B cell (primary cell): ENCODE measurements around the gene SLC39A7. TPM values are rescaled to one million over a fixed set of nuclear protein-coding genes. Genes with fewer than 3 reads are reported as not detected.
A peak's percentile ranks its signal among the peaks of the same experiment; 100 is the strongest.

ENCODE experiments used
- ATAC-seq: fragments of 200-7000 bp; cut with Tn5 transposase; one replicate; pipeline ENCODE4 v1.10.0; 2021; ENCODE audit warnings: low read depth, mild to moderate bottlenecking, moderate number of reproducible peaks, moderate library complexity
- CTCF ChIA-PET: fragments of 350-600 bp; sonication (Branson Sonifier 250); formaldehyde crosslinking; loops from one replicate; lab custom pipeline; 2021; ENCODE audit warnings: antibody characterized with exemption, inconsistent platforms; lab: Charles Lee
- POLR2A ChIA-PET: fragments of 350-600 bp; sonication (Branson Sonifier 250); formaldehyde crosslinking; loops from one replicate; lab custom pipeline; 2021; ENCODE audit warnings: antibody characterized with exemption; lab: Charles Lee
- DNase-seq: peaks from one replicate; pipeline ENCODE4 v3.0.0; 2013
- H2AFZ ChIP-seq: 2 replicates; pipeline ENCODE4 v1.6.1; 2012; ENCODE audit warnings: mild to moderate bottlenecking, low read depth, low read length; ENCODE audit not compliant: insufficient read depth, poor library complexity, severe bottlenecking
- H3K27ac ChIP-seq, 2 donors: 1 replicate in 1 of 2; 2 replicates in 1 of 2; pipeline ENCODE4 v1.5.1; 2012 to 2013; ENCODE audit warnings: low read length in 2 of 2, mild to moderate bottlenecking in 2 of 2, moderate library complexity in 1 of 2
- H3K27me3 ChIP-seq, 4 experiments: fragments of 200-600 bp in 1 of 4; sonication (generic) in 1 of 4; replicated peaks in 1 of 4; 1 replicate in 2 of 4; 2 replicates in 2 of 4; pipeline versions ENCODE4 v1.6.1 to v1.7.0; 2013 to 2016; ENCODE audit warnings: low read length in 3 of 4, mild to moderate bottlenecking in 2 of 4, mixed read lengths in 1 of 4, moderate library complexity in 1 of 4; ENCODE audit not compliant: insufficient read depth in 4 of 4, control insufficient read depth in 3 of 4; ENCODE audit errors: control extremely low read depth in 1 of 4
- H3K36me3 ChIP-seq, 2 experiments: replicated peaks in 1 of 2; 1 replicate in 1 of 2; 2 replicates in 1 of 2; pipeline versions ENCODE4 v1.6.1 to v1.7.1; 2013; ENCODE audit warnings: low read length in 1 of 2; ENCODE audit not compliant: insufficient read depth in 2 of 2, control insufficient read depth in 1 of 2; ENCODE audit errors: control extremely low read depth in 1 of 2, extremely low read depth in 1 of 2
- H3K4me1 ChIP-seq, 2 donors: fragments of 200-600 bp in 1 of 2; sonication (generic) in 1 of 2; 1 replicate in 1 of 2; 2 replicates in 1 of 2; pipeline versions ENCODE4 v1.5.1 to v1.6.1; 2013 to 2017; ENCODE audit warnings: low read length in 2 of 2; ENCODE audit not compliant: control insufficient read depth in 2 of 2, insufficient read depth in 2 of 2
- H3K4me2 ChIP-seq: replicated peaks from 2 replicates; pipeline ENCODE3; 2012; ENCODE audit warnings: mild to moderate bottlenecking, low read depth, low read length; ENCODE audit not compliant: poor library complexity, severe bottlenecking
- H3K4me3 ChIP-seq, 5 experiments: fragments of 200-600 bp in 1 of 5; sonication (generic) in 1 of 5; 1 replicate in 3 of 5; 2 replicates in 2 of 5; pipeline versions ENCODE4 v1.5.1 to v1.7.0; 2011 to 2016; ENCODE audit warnings: low read length in 4 of 5, mild to moderate bottlenecking in 4 of 5, low read depth in 2 of 5, control low read depth in 1 of 5, moderate library complexity in 1 of 5; ENCODE audit not compliant: insufficient read depth in 1 of 5; ENCODE audit errors: control extremely low read depth in 1 of 5, extremely low read depth in 1 of 5
- H3K79me2 ChIP-seq: fragments of 200-600 bp; sonication (generic); one replicate; pipeline ENCODE4 v1.6.0; 2016; ENCODE audit warnings: low read length; ENCODE audit not compliant: control insufficient read depth, insufficient read depth
- H3K9ac ChIP-seq: fragments of 200-600 bp; sonication (generic); 2 replicates; pipeline ENCODE4 v1.6.1; 2017; ENCODE audit warnings: mild to moderate bottlenecking, low read length, moderate library complexity
- H3K9me3 ChIP-seq, 3 donors: one replicate each; pipeline versions ENCODE4 v1.6.1 to v1.7.1; 2013; ENCODE audit warnings: low read length in 2 of 3; ENCODE audit not compliant: control insufficient read depth in 2 of 3, insufficient read depth in 1 of 3; ENCODE audit errors: control extremely low read depth in 1 of 3
- H4K20me1 ChIP-seq: 2 replicates; pipeline ENCODE4 v1.6.0; 2012; ENCODE audit warnings: mild to moderate bottlenecking, low read length; ENCODE audit not compliant: insufficient read depth, control insufficient read depth, poor library complexity, severe bottlenecking
- H3K27ac Mint-ChIP-seq: one replicate; pipeline ENCODE4 v1.8.0; 2021; ENCODE audit warnings: mixed read lengths
- H3K27me3 Mint-ChIP-seq: one replicate; pipeline ENCODE4 v1.8.0; 2021; ENCODE audit warnings: mixed read lengths
- H3K4me1 Mint-ChIP-seq: one replicate; pipeline ENCODE4 v1.8.0; 2021; ENCODE audit warnings: mixed read lengths
- H3K4me3 Mint-ChIP-seq: one replicate; pipeline ENCODE4 v1.8.0; 2021; ENCODE audit warnings: mixed read lengths
- H3K9me3 Mint-ChIP-seq: one replicate; pipeline ENCODE4 v1.8.0; 2022; ENCODE audit warnings: mixed read lengths; ENCODE audit not compliant: insufficient read depth
- CTCF ChIP-seq: fragments of 200-600 bp; IDR thresholded peaks from one replicate; pipeline ENCODE4 v1.8.0; 2022; ENCODE audit warnings: antibody characterized with exemption, mild to moderate bottlenecking
- EZH2 ChIP-seq: IDR thresholded peaks from 2 replicates; pipeline ENCODE4 v1.6.1; 2012; ENCODE audit warnings: borderline replicate concordance, low read depth, mild to moderate bottlenecking, moderate library complexity, low read length; ENCODE audit not compliant: insufficient read depth, poor library complexity, severe bottlenecking
- WGBS: methylation state at CpG from one replicate; pipeline ENCODE4 v1.1.5; 2013; ENCODE audit warnings: missing lambda C conversion rate; ENCODE audit not compliant: insufficient coverage; 5-methylcytosine and 5-hydroxymethylcytosine counted together
- intact Hi-C: fragments of 100-400 bp; cut with micrococcal nuclease; formaldehyde crosslinking; loops from one replicate; pipeline ENCODE4 v1.10.0; 2022
- polyA plus RNA-seq: library from polyadenylated mRNA; depleted of rRNA; stranded (reverse); fragments of >200 nt; gene quantifications from 2 replicates; pipeline ENCODE4 v1.2.3, GENCODE V29; 2012
- total RNA-seq, 2 donors: library from RNA; stranded (reverse); fragments of 120-200 nt in 1 of 2; gene quantifications; 1 replicate in 1 of 2; 2 replicates in 1 of 2; pipeline versions ENCODE4 v1.2.3 to v1.2.4, GENCODE V29; 2013 to 2022

Gene SLC39A7
- total and polyA plus RNA-seq, 2 donors (not counting 1 experiment from before 2014, with no cell fraction given) = 18.7 to 29.6 TPM

- intact Hi-C loops = no loop called here
- TF ChIP-seq EZH2 (no peak), CTCF (no peak)
- peak overlapping the region; percentile 97 for H3K4me3 Mint-ChIP-seq
- peak overlapping the region; percentile 97 for H3K27ac Mint-ChIP-seq
- peaks cover 4% of the 10 kb centered on the region for H3K27me3 Mint-ChIP-seq
- H3K4me1 Mint-ChIP-seq = peaks cover 31% of the 10 kb centered on the region
- CTCF ChIA-PET = interaction anchor here (0.7 to 6.0 kb wide), 6 partner anchors 19 to 250 kb away, joined by 3 to 80 read pairs (median 12); partner anchors contain the start of gene B3GALT4
- DNase-seq = peak; percentile 22
- POLR2A ChIA-PET = interaction anchor here (0.5 to 0.6 kb wide), 3 partner anchors 20 to 355 kb away, joined by 3 to 5 read pairs (median 5); no protein-coding TSS in a partner anchor
- Histone ChIP-seq H3K27me3 (peaks cover 0 to 4% (median 0%) of the 10 kb centered on the region in 4 experiments), H4K20me1 (no peaks in the 10 kb centered on the region), H3K4me3 (no peak overlapping the region), H3K9me3 (no peaks in the 10 kb centered on the region), H3K79me2 (peaks cover 9% of the 10 kb centered on the region), H2AFZ (no peak overlapping the region), H3K27ac (no peak overlapping the region), H3K4me1 (peaks cover 12 to 24% of the 10 kb centered on the region in 2 donors), H3K4me2 (no peak overlapping the region), H3K9ac (no peak overlapping the region), H3K36me3 (peaks cover 0 to 9% of the 10 kb centered on the region in 2 experiments)
- whole genome bisulfite sequencing = over 99% methylated on average over 13 of the region's 13 CpGs
- no peaks in the 10 kb centered on the region for H3K9me3 Mint-ChIP-seq
- no peak for ATAC-seq
These were observed 50.1 kb downstream of the SLC39A7 start for GRCh38 chr6:33250731-33251130.

DNA sequence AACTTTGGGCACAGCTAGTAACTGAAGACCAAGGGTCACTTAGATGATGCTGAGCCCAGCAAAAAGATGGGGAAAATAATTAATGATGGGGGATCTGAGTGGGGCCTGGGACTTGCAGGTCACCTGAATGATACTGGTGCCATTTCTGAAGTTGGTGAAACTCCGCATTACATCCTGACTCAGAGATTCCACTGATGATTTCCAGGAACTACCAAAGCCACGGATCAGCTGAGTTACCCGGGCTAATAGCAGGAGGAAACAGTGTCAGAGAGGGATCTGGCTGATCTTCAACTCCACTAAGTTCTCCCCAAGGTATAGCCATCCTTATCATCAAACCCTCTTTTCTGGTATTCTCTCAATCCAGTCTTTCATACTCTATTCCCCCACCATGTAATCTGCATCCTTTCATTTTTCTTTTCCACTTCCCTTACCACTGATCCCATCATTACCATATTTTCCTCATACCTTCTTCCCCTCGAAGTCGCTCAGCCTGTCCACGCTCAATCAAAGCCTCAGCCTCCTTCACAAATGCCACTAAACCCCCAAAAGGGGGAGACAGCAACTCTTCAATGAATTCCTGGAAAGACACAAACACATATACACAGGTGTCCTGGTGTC, 50.8 kb downstream of the SLC39A7 start:
- H3K4me1 ChIP-seq = peaks cover 12 to 24% of the 10 kb centered on the region in 2 donors
- no peak overlapping the region for H3K4me3 ChIP-seq
- H3K4me3 Mint-ChIP-seq = peak overlapping the region; percentile 53
- H3K27me3 Mint-ChIP-seq = no peaks in the 10 kb centered on the region
- POLR2A ChIA-PET = interaction anchor here (0.6 kb wide), 1 partner anchor 106 kb away, joined by 5 read pairs; no protein-coding TSS in a partner anchor
- no peaks in the 10 kb centered on the region for H4K20me1 ChIP-seq
- H3K4me1 Mint-ChIP-seq = peaks cover 31% of the 10 kb centered on the region
- intact Hi-C loops = no loop called here
- H3K4me2 ChIP-seq = no peak overlapping the region
- H3K36me3 ChIP-seq = peaks cover 0 to 9% of the 10 kb centered on the region in 2 experiments
- WGBS = 90% methylated on average over 6 of the region's 6 CpGs
- no peaks in the 10 kb centered on the region for H3K9me3 Mint-ChIP-seq
- DNase-seq (no peak), ATAC-seq (no peak)
- CTCF ChIA-PET = interaction anchor here (0.7 to 6.0 kb wide), 4 partner anchors 30 to 251 kb away, joined by 3 to 80 read pairs (median 9); no protein-coding TSS in a partner anchor
- no peak overlapping the region for H3K9ac ChIP-seq
- no peak for TF ChIP-seq CTCF
- TF ChIP-seq EZH2 = no peak
- no peaks in the 10 kb centered on the region for H3K9me3 ChIP-seq
- no peak overlapping the region for H2AFZ ChIP-seq
- peak overlapping the region; percentile 1 for H3K27ac Mint-ChIP-seq
- H3K27ac ChIP-seq = no peak overlapping the region
- no peaks in the 10 kb centered on the region for H3K27me3 ChIP-seq
- peaks cover 9% of the 10 kb centered on the region for H3K79me2 ChIP-seq
